HFFc6 (cell line): Measurements from ENCODE around the gene HAUS7. TPM values are rescaled to one million over a fixed set of nuclear protein-coding genes. Genes with fewer than 3 reads are reported as not detected.

Experiments used
- DNase-seq: peaks from one replicate; pipeline ENCODE4 v3.0.0-alpha.2; 2018
- H3K27ac Mint-ChIP-seq: 2 replicates; pipeline ENCODE4 v1.8.0; 2020; ENCODE audit warnings: mild to moderate bottlenecking, mixed read lengths
- H3K27me3 Mint-ChIP-seq: 2 replicates; pipeline ENCODE4 v1.8.0; 2021; ENCODE audit warnings: mild to moderate bottlenecking, moderate library complexity, mixed read lengths; ENCODE audit not compliant: insufficient read depth
- H3K36me3 Mint-ChIP-seq: 2 replicates; pipeline ENCODE4 v1.8.0; 2021; ENCODE audit warnings: low read depth, mixed read lengths
- H3K4me1 Mint-ChIP-seq: 2 replicates; pipeline ENCODE4 v1.8.0; 2020; ENCODE audit warnings: low read depth, mixed read lengths
- H3K4me3 Mint-ChIP-seq: 2 replicates; pipeline ENCODE4 v1.8.0; 2020; ENCODE audit warnings: mild to moderate bottlenecking, moderate library complexity, mixed read lengths
- H3K9me3 Mint-ChIP-seq: 2 replicates; pipeline ENCODE4 v1.8.0; 2020; ENCODE audit warnings: mild to moderate bottlenecking, mixed read lengths
- total RNA-seq, 6 experiments: library from RNA; stranded (reverse); fragmentation: NEBNext Ultra II Directional; extraction: Animal tissue kit (Norgen Biotek cat#: 25700); gene quantifications; 2 replicates in 1 of 6; 3 replicates in 5 of 6; pipeline ENCODE4 v1.2.3, GENCODE V29; 2021
- TF ChIP-seq, protein P1 (sequence below): fragments of 200-600 bp; sonication (generic); IDR thresholded peaks from 2 replicates; pipeline ENCODE4 v1.5.0; 2021; ENCODE audit warnings: antibody characterized with exemption, mild to moderate bottlenecking

The HAUS7 gene
- total RNA-seq, 6 experiments from 2014 or later: 20.3 to 32.0 (median 28.2) TPM

GRCh38 chrX:153486171-153486570, 15.8 kb upstream of the HAUS7 start:
- Mint-ChIP-seq H3K36me3 (no peaks in the 10 kb centered on the region), H3K27me3 (no peaks in the 10 kb centered on the region), H3K27ac (no peak overlapping the region), H3K4me3 (no peak overlapping the region), H3K9me3 (no peaks in the 10 kb centered on the region), H3K4me1 (no peaks in the 10 kb centered on the region; the same call in 1 of the 2 replicates)
- TF ChIP-seq, protein P1, sequence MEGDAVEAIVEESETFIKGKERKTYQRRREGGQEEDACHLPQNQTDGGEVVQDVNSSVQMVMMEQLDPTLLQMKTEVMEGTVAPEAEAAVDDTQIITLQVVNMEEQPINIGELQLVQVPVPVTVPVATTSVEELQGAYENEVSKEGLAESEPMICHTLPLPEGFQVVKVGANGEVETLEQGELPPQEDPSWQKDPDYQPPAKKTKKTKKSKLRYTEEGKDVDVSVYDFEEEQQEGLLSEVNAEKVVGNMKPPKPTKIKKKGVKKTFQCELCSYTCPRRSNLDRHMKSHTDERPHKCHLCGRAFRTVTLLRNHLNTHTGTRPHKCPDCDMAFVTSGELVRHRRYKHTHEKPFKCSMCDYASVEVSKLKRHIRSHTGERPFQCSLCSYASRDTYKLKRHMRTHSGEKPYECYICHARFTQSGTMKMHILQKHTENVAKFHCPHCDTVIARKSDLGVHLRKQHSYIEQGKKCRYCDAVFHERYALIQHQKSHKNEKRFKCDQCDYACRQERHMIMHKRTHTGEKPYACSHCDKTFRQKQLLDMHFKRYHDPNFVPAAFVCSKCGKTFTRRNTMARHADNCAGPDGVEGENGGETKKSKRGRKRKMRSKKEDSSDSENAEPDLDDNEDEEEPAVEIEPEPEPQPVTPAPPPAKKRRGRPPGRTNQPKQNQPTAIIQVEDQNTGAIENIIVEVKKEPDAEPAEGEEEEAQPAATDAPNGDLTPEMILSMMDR: no peak
- no peak for DNase-seq

GRCh38 chrX:153485396-153486080, 15.2 kb upstream of the HAUS7 start:
- Mint-ChIP-seq H3K27me3 (no peaks in the 10 kb centered on the region), H3K4me3 (no peak overlapping the region), H3K9me3 (no peaks in the 10 kb centered on the region), H3K27ac (no peak overlapping the region), H3K36me3 (no peaks in the 10 kb centered on the region), H3K4me1 (no peaks in the 10 kb centered on the region; the same call in 1 of the 2 replicates)
- no peak for DNase-seq
- TF ChIP-seq, protein P1: no peak

GRCh38 chrX:153482376-153483015, 12.1 kb upstream of the HAUS7 start:
- peaks cover 7% of the 10 kb centered on the region for H3K4me1 Mint-ChIP-seq
- no peak overlapping the region for H3K4me3 Mint-ChIP-seq
- no peak overlapping the region for H3K27ac Mint-ChIP-seq
- H3K27me3 Mint-ChIP-seq: peaks cover 2% of the 10 kb centered on the region; the same call in 1 of the 2 replicates
- H3K9me3 Mint-ChIP-seq: no peaks in the 10 kb centered on the region
- TF ChIP-seq, protein P1: no peak
- H3K36me3 Mint-ChIP-seq: no peaks in the 10 kb centered on the region
- DNase-seq: no peak

DNA sequence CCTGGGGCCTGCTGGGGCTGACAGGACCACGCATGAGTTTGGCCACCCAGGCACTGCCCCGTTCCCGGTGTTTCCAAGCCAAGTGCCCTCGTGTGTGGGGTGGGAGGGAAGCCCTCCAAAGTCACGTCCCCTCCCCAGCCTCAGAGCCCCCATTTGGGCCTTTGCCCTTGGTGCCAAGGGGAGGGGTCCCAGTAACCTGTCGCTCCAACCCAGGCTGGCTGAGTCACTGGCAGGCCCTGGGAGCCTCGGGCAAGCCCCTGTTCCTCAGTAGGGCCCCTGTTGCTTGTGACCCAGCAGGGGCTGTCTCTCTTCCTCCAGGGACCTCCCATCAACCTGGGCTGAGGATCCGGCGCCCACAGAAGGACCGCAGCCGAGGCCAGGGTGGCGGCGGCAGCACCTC, 10.7 kb upstream of the HAUS7 start:
- no peak overlapping the region for H3K4me3 Mint-ChIP-seq
- TF ChIP-seq, protein P1: no peak
- H3K36me3 Mint-ChIP-seq: no peaks in the 10 kb centered on the region
- no peak overlapping the region for H3K27ac Mint-ChIP-seq
- peaks cover 2% of the 10 kb centered on the region for H3K27me3 Mint-ChIP-seq
- no peaks in the 10 kb centered on the region for H3K9me3 Mint-ChIP-seq
- peaks cover 16% of the 10 kb centered on the region for H3K4me1 Mint-ChIP-seq
- DNase-seq: no peak

DNA sequence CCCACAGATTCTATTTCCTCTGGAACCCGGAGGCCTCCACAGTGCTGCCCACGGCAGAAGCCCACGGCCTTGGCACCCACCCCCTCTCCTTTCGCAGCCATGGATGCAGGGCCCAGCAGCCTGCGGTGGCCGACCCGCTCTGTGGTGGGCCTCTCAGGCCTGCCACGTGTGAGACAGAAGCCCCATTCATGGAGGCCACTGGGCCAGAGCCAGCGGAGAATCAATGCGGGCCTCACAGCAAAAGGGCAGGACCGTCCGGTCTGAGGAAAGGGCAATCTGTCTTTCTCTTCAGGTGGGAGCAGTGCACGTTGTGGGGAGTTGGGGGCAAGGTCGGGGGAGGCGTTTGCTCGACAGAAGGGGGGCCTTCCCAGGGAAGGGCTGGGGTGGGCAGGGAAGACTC, 8.4 kb upstream of the HAUS7 start:
- H3K4me1 Mint-ChIP-seq: peaks cover 26% of the 10 kb centered on the region
- H3K27ac Mint-ChIP-seq: no peak overlapping the region
- no peaks in the 10 kb centered on the region for H3K36me3 Mint-ChIP-seq
- H3K4me3 Mint-ChIP-seq: no peak overlapping the region
- H3K27me3 Mint-ChIP-seq: peaks cover 2% of the 10 kb centered on the region
- TF ChIP-seq, protein P1: no peak
- H3K9me3 Mint-ChIP-seq: no peaks in the 10 kb centered on the region
- DNase-seq: no peak
